ENCODE measurements around the gene NINL. TPM values are rescaled to one million over a fixed set of nuclear protein-coding genes. Genes with fewer than 3 reads are reported as not detected.
"Not testable (repeated sequence)": the region's sequence is repeated elsewhere in the genome, so short reads cannot be mapped to it uniquely, and the experiment has no call there.

Gene NINL
- total and polyA plus RNA-seq, 2 of the 4 experiments (the other 2 are of a cell fraction): 3.0 to 10.4 TPM

DNA sequence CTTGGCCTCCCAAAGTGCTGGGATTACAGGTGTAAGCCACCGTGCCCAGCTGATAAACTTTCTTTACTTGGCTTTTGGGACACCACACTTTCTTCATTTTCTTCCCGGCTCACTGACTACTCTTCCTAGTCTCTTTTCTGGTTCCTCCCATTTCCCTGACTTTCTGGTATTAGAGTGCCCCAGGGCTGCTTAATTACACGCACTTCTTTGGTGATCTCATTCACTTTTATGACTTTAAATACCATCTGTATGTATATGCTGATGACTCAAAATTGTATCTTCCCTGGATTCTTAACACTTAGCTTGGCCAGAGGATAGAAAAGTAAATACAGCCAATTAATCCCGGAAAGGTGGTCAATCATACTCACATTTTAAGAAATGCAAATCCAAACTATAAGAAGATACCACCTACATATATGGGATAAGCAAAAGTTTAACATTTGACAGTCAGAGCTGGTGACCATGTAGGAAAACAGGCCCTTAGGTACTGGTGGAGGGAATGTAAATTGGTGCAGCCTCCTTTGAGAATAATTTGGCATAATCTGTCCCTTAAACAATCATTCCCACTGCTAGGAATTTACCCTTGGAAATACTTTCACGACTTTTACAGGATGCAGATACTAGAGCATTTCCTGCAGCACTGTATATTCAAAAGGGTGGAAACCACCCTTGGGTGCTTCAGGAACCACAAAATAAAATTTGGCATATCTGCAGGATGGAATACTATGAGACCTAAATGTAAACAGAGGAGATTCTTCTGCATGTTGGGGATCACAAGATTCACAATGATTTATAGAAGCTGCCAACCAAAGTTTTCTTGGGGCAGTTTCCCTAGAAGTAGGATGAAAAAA is 47.8 kb upstream of the NINL start (continued):
- no peak for TF ChIP-seq CHD1 (IDR thresholded peaks at IDR 0.05; ENCODE audit: low read depth, low read length)

DNA sequence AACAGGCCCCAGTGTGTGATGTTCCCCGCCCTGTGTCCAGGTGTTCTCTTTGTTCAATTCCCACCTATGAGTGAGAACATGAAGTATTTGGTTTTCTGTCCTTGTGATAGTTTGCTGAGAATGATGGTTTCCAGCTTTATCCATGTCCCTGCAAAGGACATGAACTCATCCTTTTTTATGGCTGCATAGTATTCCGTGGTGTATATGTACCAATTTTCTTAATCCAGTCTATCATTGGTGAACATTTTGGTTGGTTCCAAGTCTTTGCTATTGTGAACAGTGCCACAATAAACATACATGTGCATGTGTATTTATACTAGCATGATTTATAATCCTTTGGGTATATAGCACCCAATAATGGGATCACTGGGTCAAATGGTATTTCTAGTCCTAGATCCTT is 45.3 kb upstream of the NINL start:
- H2AK9ac ChIP-seq (replicated peaks; ENCODE audit: low read depth, low read length, poor library complexity); H3K9ac ChIP-seq (ENCODE audit: low read depth, low read length); H3K9me1 ChIP-seq (ENCODE audit: insufficient read depth, low read length); H2BK120ac ChIP-seq (ENCODE audit: low read depth, low read length); H3K4me3 ChIP-seq (ENCODE audit: insufficient read depth, low read depth, low read length); H2AFZ ChIP-seq (replicated peaks; ENCODE audit: low read length, poor library complexity); H2BK15ac ChIP-seq (ENCODE audit: low read depth, low read length); POLR2A ChIA-PET (ENCODE audit: unreplicated experiment); in situ Hi-C loops (cut with MboI; ENCODE audit: low sequenced_read_pairs); H3K56ac ChIP-seq (ENCODE audit: extremely low read depth, insufficient read depth, low read length); BruUV-seq (replicated peaks); intact Hi-C loops (cut with micrococcal nuclease); H3K27me3 ChIP-seq (ENCODE audit: control insufficient read depth, insufficient read depth, low read length); H4K91ac ChIP-seq (ENCODE audit: insufficient read depth, low read depth, low read length); H3K4me1 ChIP-seq (ENCODE audit: control insufficient read depth, insufficient read depth, low read length); H3K27ac ChIP-seq (ENCODE audit: insufficient read depth, low read length); H4K20me1 ChIP-seq (ENCODE audit: insufficient read depth, low read length); H3K18ac ChIP-seq (ENCODE audit: low read depth, low read length); H2AK5ac ChIP-seq (ENCODE audit: low read depth, low read length); H3K9me3 ChIP-seq (ENCODE audit: control insufficient read depth, insufficient read depth, low read length); H3K4me2 ChIP-seq (ENCODE audit: low read depth, low read length); H3K79me1 ChIP-seq (ENCODE audit: low read depth in 1 of 2, low read length in 2 of 2); H2BK5ac ChIP-seq (ENCODE audit: low read depth, low read length, poor library complexity, severe bottlenecking); dilution Hi-C loops (cut with HindIII; ENCODE audit: low sequenced_read_pairs, unreplicated experiment); DNase-seq; H4K8ac ChIP-seq (ENCODE audit: low read depth in 2 of 2, low read length in 2 of 2); H3K36me3 ChIP-seq (ENCODE audit: control insufficient read depth, insufficient read depth, low read length); H4K5ac ChIP-seq (ENCODE audit: low read depth, low read length); H3K4ac ChIP-seq (ENCODE audit: low read depth, low read length); H2BK20ac ChIP-seq (ENCODE audit: low read depth, low read length); ATAC-seq (ENCODE audit: low read depth); CTCF ChIA-PET; H3K23ac ChIP-seq (ENCODE audit: low read depth, low read length); H3K14ac ChIP-seq (replicated peaks; ENCODE audit: low read depth, low read length): not testable (repeated sequence)
- WGBS, 2 experiments (ENCODE audit: extremely low coverage in 2 of 2, insufficient read length in 1 of 2): no CpG with 5 or more reads among the region's 2 CpGs
